Measurements from ENCODE around the gene CCDC92.

CCDC92 gene

GRCh38 chr12:123971770-123972456, 718 bp downstream of the CCDC92 start:
- peak; percentile 35 for DNase-seq

GRCh38 chr12:123971449-123971769, 1.2 kb downstream of the CCDC92 start:
- DNase-seq, result no peak

GRCh38 chr12:123967121-123967586, 5.5 kb downstream of the CCDC92 start:
- no peak for DNase-seq

- no peak for DNase-seq
Observed at GRCh38 chr12:123966596-123966995, 6.0 kb downstream of the CCDC92 start.

- DNase-seq, result no peak
Observed at GRCh38 chr12:123965382-123965781, 7.2 kb downstream of the CCDC92 start.

GRCh38 chr12:123963821-123964220, 8.8 kb downstream of the CCDC92 start:
- DNase-seq, result no peak

GRCh38 chr12:123962513-123962912, 10.1 kb downstream of the CCDC92 start:
- no peak for DNase-seq

- no peak for DNase-seq
Observed at GRCh38 chr12:123961585-123962345, 10.9 kb downstream of the CCDC92 start.

GRCh38 chr12:123960856-123961255, 11.8 kb downstream of the CCDC92 start:
- DNase-seq, result no peak

- DNase-seq, result no peak
Observed at GRCh38 chr12:123960029-123960735, 12.4 kb downstream of the CCDC92 start.

- no peak for DNase-seq
Observed at GRCh38 chr12:123958876-123959275, 13.8 kb downstream of the CCDC92 start.

- no peak for DNase-seq
Observed at GRCh38 chr12:123958462-123958861, 14.2 kb downstream of the CCDC92 start.

GRCh38 chr12:123957196-123957595, 15.4 kb downstream of the CCDC92 start:
- DNase-seq, result no peak

GRCh38 chr12:123956249-123956648, 16.4 kb downstream of the CCDC92 start:
- no peak for DNase-seq

- no peak for DNase-seq
Observed at GRCh38 chr12:123954647-123955350, 17.8 kb downstream of the CCDC92 start.

GRCh38 chr12:123952037-123952436, 20.6 kb downstream of the CCDC92 start:
- DNase-seq, result no peak

GRCh38 chr12:123951467-123951866, 21.2 kb downstream of the CCDC92 start:
- DNase-seq, result no peak

GRCh38 chr12:123950476-123951349, 21.9 kb downstream of the CCDC92 start:
- no peak for DNase-seq

GRCh38 chr12:123949770-123950165, 22.9 kb downstream of the CCDC92 start:
- no peak for DNase-seq

- DNase-seq, result no peak
Observed at GRCh38 chr12:123948796-123949769, 23.5 kb downstream of the CCDC92 start.

- DNase-seq, result no peak
Observed at GRCh38 chr12:123948401-123948795, 24.2 kb downstream of the CCDC92 start.

Data from activated gamma-delta T cell treated with Interleukin-2 at 50 U/mL for 16 hours (primary cell).